Effector CD4-positive, alpha-beta T cell (primary cell): ENCODE results near the gene FSIP1.

ENCODE experiments used
- DNase-seq: peaks from one replicate; pipeline ENCODE4 v3.0.0-alpha.2; 2020

Gene FSIP1

GRCh38 chr15:39792025-39792843, 9.6 kb upstream of the FSIP1 start:
- no peak for DNase-seq

- DNase-seq: no peak
These were observed 7.1 kb upstream of the FSIP1 start for GRCh38 chr15:39789736-39790135.

- DNase-seq: no peak
These were observed 6.3 kb upstream of the FSIP1 start for GRCh38 chr15:39788800-39789565.

- no peak for DNase-seq
These were observed 5.5 kb upstream of the FSIP1 start for GRCh38 chr15:39788108-39788507.

- no peak for DNase-seq
These were observed 4.8 kb upstream of the FSIP1 start for GRCh38 chr15:39787479-39787878.

- no peak for DNase-seq
These were observed 3.9 kb upstream of the FSIP1 start for GRCh38 chr15:39786447-39787056.

GRCh38 chr15:39785841-39786240, 3.2 kb upstream of the FSIP1 start:
- no peak for DNase-seq

GRCh38 chr15:39785139-39785538, 2.5 kb upstream of the FSIP1 start:
- no peak for DNase-seq

- no peak for DNase-seq
These were observed 2.0 kb upstream of the FSIP1 start for GRCh38 chr15:39784638-39785037.

- DNase-seq: no peak
These were observed 1.5 kb upstream of the FSIP1 start for GRCh38 chr15:39784125-39784524.

- no peak for DNase-seq
These were observed 691 bp upstream of the FSIP1 start for GRCh38 chr15:39783244-39783820.

GRCh38 chr15:39781967-39782302, 706 bp downstream of the FSIP1 start:
- no peak for DNase-seq

- DNase-seq: no peak
These were observed 1.3 kb downstream of the FSIP1 start for GRCh38 chr15:39781147-39781966.

GRCh38 chr15:39778021-39778420, 4.6 kb downstream of the FSIP1 start:
- no peak for DNase-seq

- DNase-seq: no peak
These were observed 5.1 kb downstream of the FSIP1 start for GRCh38 chr15:39777496-39777895.

GRCh38 chr15:39776068-39776467, 6.6 kb downstream of the FSIP1 start:
- no peak for DNase-seq

- peak; percentile 12 for DNase-seq
These were observed 7.9 kb downstream of the FSIP1 start for GRCh38 chr15:39774688-39775267.

GRCh38 chr15:39770748-39771689, 11.6 kb downstream of the FSIP1 start:
- no peak for DNase-seq

GRCh38 chr15:39767921-39768320, 14.7 kb downstream of the FSIP1 start:
- no peak for DNase-seq

GRCh38 chr15:39761006-39761405, 21.6 kb downstream of the FSIP1 start:
- no peak for DNase-seq
